Lower lobe of right lung (tissue), 2 donors: ENCODE results near the gene S100A16. TPM values are rescaled to one million over a fixed set of nuclear protein-coding genes. Genes with fewer than 3 reads are reported as not detected.

Source experiments
- ATAC-seq, 2 donors: fragments of 200-7000 bp; cut with Tn5 transposase; one replicate each; pipeline ENCODE4 v1.9.1; 2020 to 2022; ENCODE audit warnings: mild to moderate bottlenecking in 2 of 2, moderate library complexity in 2 of 2
- DNase-seq: peaks from one replicate; pipeline ENCODE4 v3.0.0-alpha.2; 2020
- H3K27ac ChIP-seq: fragments of 200-600 bp; one replicate; pipeline ENCODE4 v1.8.0; 2022
- H3K27me3 ChIP-seq: fragments of 200-600 bp; one replicate; pipeline ENCODE4 v1.8.0; 2022; ENCODE audit warnings: low read depth
- H3K36me3 ChIP-seq: fragments of 200-600 bp; one replicate; pipeline ENCODE4 v1.8.0; 2022; ENCODE audit warnings: mild to moderate bottlenecking
- H3K4me1 ChIP-seq: fragments of 200-600 bp; one replicate; pipeline ENCODE4 v1.8.0; 2022
- H3K4me3 ChIP-seq: fragments of 200-600 bp; one replicate; pipeline ENCODE4 v1.8.0; 2022; ENCODE audit warnings: mild to moderate bottlenecking
- H3K9me3 ChIP-seq: fragments of 200-600 bp; one replicate; pipeline ENCODE4 v1.8.0; 2022
- CTCF ChIP-seq: fragments of 200-600 bp; IDR thresholded peaks from one replicate; pipeline ENCODE4 v1.8.0; 2022; ENCODE audit warnings: antibody characterized with exemption, mild to moderate bottlenecking
- intact Hi-C: fragments of 100-400 bp; cut with DNase I; formaldehyde crosslinking; loops from one replicate; pipeline ENCODE4 v1.11.0; 2022
- total RNA-seq: library from RNA; stranded (reverse); fragmentation: NEBNext Ultra II Directional; extraction: Animal tissue kit (Norgen Biotek cat#: 25700); gene quantifications from one replicate; pipeline ENCODE4 v1.2.1, GENCODE V29; 2021
- donor health status: DM: no; HTN: yes; CAD: no; lungs with severe emphysema.

Gene S100A16
- total RNA-seq, 1 donor from 2014 or later = 52.3 TPM

GRCh38 chr1:153630384-153630783 is 17.4 kb upstream of the S100A16 start:
- H3K4me3 ChIP-seq = no peak overlapping the region
- no peaks in the 10 kb centered on the region for H3K9me3 ChIP-seq
- H3K4me1 ChIP-seq = peaks cover 59% of the 10 kb centered on the region
- peak overlapping the region; percentile 24 for H3K27ac ChIP-seq
- no peaks in the 10 kb centered on the region for H3K27me3 ChIP-seq
- intact Hi-C loops = no loop called here
- TF ChIP-seq CTCF = no peak
- no peak for DNase-seq
- ATAC-seq = no peak
- H3K36me3 ChIP-seq = peaks cover 6% of the 10 kb centered on the region

GRCh38 chr1:153629971-153630370 is 17.0 kb upstream of the S100A16 start:
- ATAC-seq (no peak), DNase-seq (no peak)
- Histone ChIP-seq H3K4me3 (no peak overlapping the region), H3K9me3 (no peaks in the 10 kb centered on the region), H3K27me3 (no peaks in the 10 kb centered on the region), H3K4me1 (peaks cover 59% of the 10 kb centered on the region), H3K36me3 (peaks cover 6% of the 10 kb centered on the region), H3K27ac (peak overlapping the region; percentile 24)
- intact Hi-C loops = no loop called here
- no peak for TF ChIP-seq CTCF

- DNase-seq = no peak
- no peak for TF ChIP-seq CTCF
These were observed 16.4 kb upstream of the S100A16 start for GRCh38 chr1:153629343-153629665.

GRCh38 chr1:153628638-153629342 is 15.9 kb upstream of the S100A16 start:
- Histone ChIP-seq H3K27me3 (no peaks in the 10 kb centered on the region), H3K36me3 (peaks cover 6% of the 10 kb centered on the region), H3K9me3 (no peaks in the 10 kb centered on the region), H3K4me3 (no peak overlapping the region), H3K4me1 (peaks cover 67% of the 10 kb centered on the region), H3K27ac (peak overlapping the region; percentile 6)
- TF ChIP-seq CTCF = no peak
- intact Hi-C loops = no loop called here
- DNase-seq (no peak), ATAC-seq (no peak)

More at GRCh38 chr1:153629343-153629665, 16.4 kb upstream of the S100A16 start:
- peaks cover 62% of the 10 kb centered on the region for H3K4me1 ChIP-seq
- intact Hi-C loops = no loop called here
- H3K27me3 ChIP-seq = no peaks in the 10 kb centered on the region
- ATAC-seq = no peak
- no peak overlapping the region for H3K4me3 ChIP-seq
- no peak overlapping the region for H3K27ac ChIP-seq
- peaks cover 6% of the 10 kb centered on the region for H3K36me3 ChIP-seq
- H3K9me3 ChIP-seq = no peaks in the 10 kb centered on the region

- Histone ChIP-seq H3K36me3 (peaks cover 6% of the 10 kb centered on the region), H3K27me3 (no peaks in the 10 kb centered on the region), H3K4me3 (peak within 1 kb of the TSS; percentile 57), H3K9me3 (no peaks in the 10 kb centered on the region), H3K4me1 (peaks cover 68% of the 10 kb centered on the region), H3K27ac (peak within 1 kb of the TSS; percentile 88)
- TF ChIP-seq CTCF = no peak
- DNase-seq (no peak), ATAC-seq (no peak)
- intact Hi-C loops = no loop called here
These were observed 15.0 kb upstream of the S100A16 start, which contains the start of gene S100A1 for GRCh38 chr1:153627715-153628626. Gene S100A1 (plus strand): TSS chr1:153628434. CDS start chr1:153630522, 2,088 bp downstream.
